Ramos (cell line): ENCODE measurements around the gene SPATA17.

Experiments
- in situ Hi-C: fragments of 300-500 bp; cut with MboI; formaldehyde crosslinking; loops from one replicate; pipeline ENCODE4 v1.14.3; 2022; ENCODE audit warnings: low sequenced_read_pairs; ENCODE audit not compliant: unreplicated experiment

SPATA17 gene

DNA sequence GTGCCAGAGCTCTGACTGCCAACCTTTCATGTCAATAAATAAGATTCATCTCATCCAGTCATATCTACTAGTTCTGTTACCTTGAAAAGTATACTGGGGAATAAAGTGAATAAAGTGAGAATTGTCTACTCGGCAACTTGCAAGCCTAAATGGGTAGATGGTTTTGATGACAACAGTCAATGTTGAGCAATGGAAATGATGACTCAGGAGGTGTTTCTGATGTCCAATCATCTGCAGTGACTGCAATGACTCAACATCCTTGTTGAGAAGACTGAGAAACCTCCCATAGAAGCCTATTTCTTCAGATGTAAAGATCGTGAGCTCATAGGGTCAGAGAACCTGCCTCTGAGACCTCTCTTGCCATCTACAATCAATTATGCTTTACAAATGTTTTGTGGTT lies 276.4 kb downstream of the SPATA17 start:
- in situ Hi-C loops: no loop called here

DNA sequence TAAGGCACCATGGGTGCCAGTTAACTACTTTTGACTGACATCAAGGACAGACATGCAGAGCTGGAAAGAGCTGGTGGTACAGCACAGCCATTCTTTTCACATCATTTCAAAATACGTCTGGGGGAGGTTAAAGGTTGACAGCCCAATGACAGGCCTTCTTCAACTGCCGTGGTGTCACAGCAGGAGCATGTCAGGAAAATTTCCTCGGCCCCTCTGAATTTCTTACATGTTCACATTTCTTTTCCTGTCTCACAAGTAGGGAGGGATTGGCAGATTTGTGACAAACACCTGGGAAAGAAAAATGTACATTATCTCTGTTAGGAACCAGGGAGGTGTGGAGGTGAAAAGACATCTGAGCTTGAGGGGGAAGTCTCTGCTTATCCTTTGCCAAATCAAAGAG lies 279.1 kb downstream of the SPATA17 start:
- in situ Hi-C loops: no loop called here

DNA sequence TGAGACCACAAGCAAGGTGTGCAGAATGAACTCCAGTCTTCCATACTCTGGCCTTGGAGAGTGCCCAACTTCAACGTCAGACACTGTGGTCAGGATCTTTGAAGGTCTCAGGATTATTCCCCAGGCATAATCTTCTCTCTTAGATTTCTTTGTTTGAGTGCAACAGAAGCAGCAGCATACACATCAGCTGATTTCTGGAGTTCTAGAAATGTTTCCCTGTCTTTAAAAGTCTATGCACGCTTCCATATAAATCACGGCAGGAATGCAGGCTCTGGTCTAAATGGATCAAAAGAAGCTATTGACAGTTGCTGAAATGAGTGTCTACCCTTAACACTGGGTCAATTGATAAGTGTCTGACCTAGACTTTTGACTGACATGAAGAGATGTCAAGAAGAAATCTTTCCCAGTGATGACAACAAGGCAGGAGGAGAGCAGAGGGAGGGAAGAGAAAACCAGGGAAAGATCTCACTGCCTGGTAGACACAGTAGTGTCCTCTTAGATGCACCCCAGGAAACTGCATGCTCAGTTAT lies 279.7 kb downstream of the SPATA17 start:
- in situ Hi-C loops: no loop called here

DNA sequence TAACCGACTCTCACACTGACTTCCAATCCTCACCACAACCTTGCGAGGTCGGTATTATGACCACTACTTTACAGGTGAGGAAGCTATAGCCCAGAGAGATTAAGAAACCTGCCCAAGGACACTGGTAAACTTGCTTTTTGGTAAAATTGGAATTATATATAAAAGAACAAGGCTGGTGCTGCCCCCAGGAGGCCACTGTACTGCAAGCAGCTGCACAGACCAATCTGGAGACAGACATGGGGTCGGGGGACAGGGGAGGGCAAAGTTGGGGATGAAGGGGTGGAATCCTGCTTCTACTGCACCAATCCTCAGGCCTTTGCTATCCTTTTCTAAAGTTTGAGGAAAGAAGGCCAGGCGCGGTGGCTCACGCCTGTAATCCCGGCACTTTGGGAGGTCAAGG lies 280.8 kb downstream of the SPATA17 start:
- in situ Hi-C loops: no loop called here

DNA sequence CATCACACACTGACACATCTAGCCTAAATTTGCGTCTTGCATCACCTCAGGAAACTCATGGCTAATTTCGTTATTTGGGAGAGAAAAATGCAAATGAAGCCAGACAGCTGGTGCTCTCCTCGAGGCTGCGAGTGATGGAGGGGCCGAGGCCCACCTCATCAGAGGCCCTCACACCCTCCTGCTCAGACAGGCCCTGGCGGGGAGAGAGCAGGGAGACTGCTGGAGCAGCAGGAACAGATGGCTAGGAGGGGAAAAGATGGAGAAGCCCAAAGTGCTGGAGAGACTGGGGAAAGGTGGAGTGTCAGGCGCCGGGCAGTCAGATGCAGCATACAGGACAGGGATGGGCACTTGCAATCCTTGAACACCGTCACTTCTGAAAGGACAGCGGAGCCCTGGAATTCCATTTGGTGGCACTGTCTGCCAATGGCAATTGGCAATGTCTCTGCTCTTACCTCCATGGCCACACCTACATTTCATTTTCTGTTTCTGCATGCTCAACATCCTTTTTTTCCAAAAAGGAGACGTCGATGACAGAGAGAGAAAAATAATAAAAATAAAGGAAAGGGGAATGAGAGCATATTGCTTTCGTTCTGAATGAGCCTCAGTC lies 286.2 kb downstream of the SPATA17 start:
- in situ Hi-C loops: no loop called here

DNA sequence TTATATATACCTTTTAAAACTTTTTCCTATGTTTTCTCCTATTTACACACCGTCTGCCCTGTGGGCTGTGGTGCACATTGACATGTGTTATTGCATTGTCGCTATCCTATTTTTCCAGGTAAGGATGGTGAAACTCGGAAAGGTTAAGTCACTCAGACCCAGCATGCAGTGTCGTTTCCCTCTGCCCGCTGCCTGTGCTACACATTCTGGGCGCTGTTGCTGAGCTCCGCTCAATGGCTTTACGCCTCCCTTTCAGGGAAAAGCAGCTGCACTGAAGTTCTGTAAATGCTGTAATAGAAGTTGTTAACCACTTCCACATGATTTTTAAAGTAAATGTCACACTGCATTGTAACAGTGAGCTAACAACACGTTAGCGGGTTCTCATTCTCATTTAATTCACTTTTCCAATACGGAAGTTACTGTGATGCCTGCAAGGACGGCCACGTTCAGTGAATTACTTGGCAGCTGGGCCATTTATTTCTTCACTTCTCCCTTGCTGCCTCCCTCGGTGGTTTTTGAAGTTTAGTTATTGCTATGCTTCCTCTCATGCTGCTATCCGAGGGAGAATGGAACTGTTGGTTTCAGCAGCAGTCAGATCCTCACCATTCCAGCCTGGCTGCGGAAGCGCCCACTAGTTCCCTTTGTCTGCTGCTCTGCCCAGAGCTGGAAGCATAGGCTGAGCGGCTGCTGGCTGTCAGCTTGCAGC lies 288.7 kb downstream of the SPATA17 start:
- in situ Hi-C loops: no loop called here
